H9 (cell line): ENCODE measurements around the gene LATS2. TPM values are rescaled to one million over a fixed set of nuclear protein-coding genes. Genes with fewer than 3 reads are reported as not detected.

Experiments
- DNase-seq: peaks from one replicate; pipeline ENCODE4 v3.0.0-alpha.2; 2017
- H2AFZ ChIP-seq: one replicate; pipeline ENCODE4 v1.6.1; 2013; ENCODE audit warnings: mild to moderate bottlenecking, low read length, control low read depth, moderate library complexity
- H2AK5ac ChIP-seq: 2 replicates; pipeline ENCODE4 v1.6.1; 2013; ENCODE audit warnings: low read length, control low read depth, mixed read lengths; ENCODE audit not compliant: insufficient read length
- H2BK120ac ChIP-seq: one replicate; pipeline ENCODE4 v1.6.1; 2013; ENCODE audit warnings: low read depth, mild to moderate bottlenecking, low read length, control low read depth, inconsistent platforms; ENCODE audit not compliant: poor library complexity, severe bottlenecking
- H2BK12ac ChIP-seq: 2 replicates; pipeline ENCODE4 v1.6.1; 2013; ENCODE audit warnings: low read length, control low read depth, mixed read lengths, low read depth; ENCODE audit not compliant: insufficient read length
- H2BK15ac ChIP-seq: 2 replicates; pipeline ENCODE4 v1.6.1; 2013; ENCODE audit warnings: low read depth, low read length, control low read depth
- H2BK20ac ChIP-seq: one replicate; pipeline ENCODE4 v1.6.1; 2013; ENCODE audit warnings: low read depth, mild to moderate bottlenecking, low read length, control low read depth, inconsistent platforms; ENCODE audit not compliant: poor library complexity, severe bottlenecking
- H2BK5ac ChIP-seq: 2 replicates; pipeline ENCODE4 v1.6.1; 2013; ENCODE audit warnings: low read length, control low read depth, mixed read lengths; ENCODE audit not compliant: insufficient read length
- H3K14ac ChIP-seq: 2 replicates; pipeline ENCODE4 v1.6.1; 2013; ENCODE audit warnings: low read length, control low read depth; ENCODE audit not compliant: insufficient read depth
- H3K18ac ChIP-seq: 2 replicates; pipeline ENCODE4 v1.6.1; 2013; ENCODE audit warnings: low read depth, mild to moderate bottlenecking, mixed read lengths, low read length, control low read depth; ENCODE audit not compliant: insufficient read length
- H3K23ac ChIP-seq: 2 replicates; pipeline ENCODE4 v1.6.1; 2013; ENCODE audit warnings: low read length, control low read depth, mixed read lengths, low read depth; ENCODE audit not compliant: insufficient read length
- H3K23me2 ChIP-seq: 2 replicates; pipeline ENCODE4 v1.6.1; 2013; ENCODE audit warnings: low read depth, mild to moderate bottlenecking, mixed read lengths, low read length, control low read depth; ENCODE audit not compliant: insufficient read length, poor library complexity, severe bottlenecking
- H3K27ac ChIP-seq: 2 replicates; pipeline ENCODE4 v1.5.1; 2013; ENCODE audit warnings: low read length, control low read depth, mixed read lengths, low read depth; ENCODE audit not compliant: insufficient read length
- H3K27me3 ChIP-seq: 2 replicates; pipeline ENCODE4 v1.6.1; 2013; ENCODE audit warnings: low read length, control low read depth, inconsistent platforms; ENCODE audit not compliant: insufficient read depth
- H3K4ac ChIP-seq: 2 replicates; pipeline ENCODE4 v1.6.1; 2013; ENCODE audit warnings: low read depth, mild to moderate bottlenecking, control low read depth, inconsistent platforms, low read length, moderate library complexity
- H3K4me1 ChIP-seq: 2 replicates; pipeline ENCODE4 v1.6.1; 2013; ENCODE audit warnings: low read length, control low read depth, inconsistent platforms; ENCODE audit not compliant: insufficient read depth
- H3K4me2 ChIP-seq: 2 replicates; pipeline ENCODE4 v1.6.1; 2013; ENCODE audit warnings: low read length, control low read depth, mixed read lengths; ENCODE audit not compliant: insufficient read length, insufficient read depth
- H3K56ac ChIP-seq: 2 replicates; pipeline ENCODE4 v1.6.1; 2013; ENCODE audit warnings: low read depth, mild to moderate bottlenecking, mixed read lengths, low read length, control low read depth; ENCODE audit not compliant: insufficient read length
- H3K79me1 ChIP-seq: 2 replicates; pipeline ENCODE4 v1.6.1; 2013; ENCODE audit warnings: low read depth, mild to moderate bottlenecking, moderate library complexity, low read length, control low read depth, inconsistent platforms; ENCODE audit not compliant: insufficient read depth, poor library complexity, severe bottlenecking
- H3K79me2 ChIP-seq: 2 replicates; pipeline ENCODE4 v1.6.1; 2013; ENCODE audit warnings: low read length, control low read depth, inconsistent platforms; ENCODE audit not compliant: insufficient read depth
- H3K9ac ChIP-seq: 2 replicates; pipeline ENCODE4 v1.6.1; 2013; ENCODE audit warnings: low read length, control low read depth, mixed read lengths; ENCODE audit not compliant: insufficient read length; ENCODE audit errors: extremely low read depth
- H3K9me3 ChIP-seq: one replicate; pipeline ENCODE4 v1.6.1; 2013; ENCODE audit warnings: low read depth, low read length, inconsistent platforms; ENCODE audit not compliant: control insufficient read depth
- H3T11ph ChIP-seq: one replicate; pipeline ENCODE4 v1.6.1; 2013; ENCODE audit warnings: mild to moderate bottlenecking, low read length, control low read depth, inconsistent platforms
- H4K20me1 ChIP-seq: one replicate; pipeline ENCODE4 v1.6.1; 2013; ENCODE audit not compliant: control insufficient read depth, insufficient read length, insufficient read depth
- H4K5ac ChIP-seq: 2 replicates; pipeline ENCODE4 v1.6.1; 2013; ENCODE audit warnings: low read depth, mild to moderate bottlenecking, mixed read lengths, low read length, control low read depth; ENCODE audit not compliant: insufficient read length
- H4K8ac ChIP-seq: replicated peaks from 2 replicates; pipeline ENCODE4 v1.6.1; 2013; ENCODE audit warnings: low read length, control low read depth, mixed read lengths, low read depth; ENCODE audit not compliant: insufficient read length
- H4K91ac ChIP-seq: 2 replicates; pipeline ENCODE4 v1.6.1; 2013; ENCODE audit warnings: low read depth, mild to moderate bottlenecking, moderate library complexity, mixed read lengths, low read length, control low read depth; ENCODE audit not compliant: insufficient read length
- H3K27ac Mint-ChIP-seq, 3 experiments: 2 replicates in 2 of 3; 3 replicates in 1 of 3; pipeline ENCODE4 v1.8.0; 2020 to 2021; ENCODE audit warnings: mixed read lengths in 3 of 3, mild to moderate bottlenecking in 1 of 3, moderate library complexity in 1 of 3
- H3K27me3 Mint-ChIP-seq: 2 replicates; pipeline ENCODE4 v1.8.0; 2021; ENCODE audit warnings: low read depth, mild to moderate bottlenecking, moderate library complexity, mixed read lengths
- H3K36me3 Mint-ChIP-seq, 3 experiments: 2 replicates in 2 of 3; 3 replicates in 1 of 3; pipeline ENCODE4 v1.8.0; 2020 to 2021; ENCODE audit warnings: low read depth in 3 of 3, mixed read lengths in 3 of 3; ENCODE audit not compliant: insufficient read depth in 1 of 3
- H3K4me1 Mint-ChIP-seq, 2 experiments: 2 replicates each; pipeline ENCODE4 v1.8.0; 2020; ENCODE audit warnings: mixed read lengths in 2 of 2
- H3K4me3 Mint-ChIP-seq, 2 experiments: 2 replicates in 1 of 2; 3 replicates in 1 of 2; pipeline ENCODE4 v1.8.0; 2020 to 2021; ENCODE audit warnings: mild to moderate bottlenecking in 2 of 2, mixed read lengths in 2 of 2, moderate library complexity in 1 of 2
- H3K9me3 Mint-ChIP-seq, 2 experiments: 2 replicates in 1 of 2; 3 replicates in 1 of 2; pipeline ENCODE4 v1.8.0; 2020; ENCODE audit warnings: mild to moderate bottlenecking in 2 of 2, mixed read lengths in 2 of 2, moderate library complexity in 1 of 2
- CTCF ChIP-seq: fragments of 200-600 bp; sonication (generic); conservative IDR thresholded peaks from 3 replicates; pipeline ENCODE4 v1.8.0; 2021; ENCODE audit warnings: antibody characterized with exemption, mild to moderate bottlenecking
- WGBS: extraction: QIAGEN DNeasy Blood & Tissue Kit; methylation state at CpG from one replicate; pipeline ENCODE4 v1.1.7; 2013; ENCODE audit warnings: missing lambda C conversion rate, low lambda C conversion rate, mixed read lengths; ENCODE audit not compliant: insufficient read length; ENCODE audit errors: extremely low coverage; 5-methylcytosine and 5-hydroxymethylcytosine counted together
- total RNA-seq: library from RNA; stranded (reverse); gene quantifications from 2 replicates; pipeline ENCODE4 v1.2.1, GENCODE V29; 2021

Gene LATS2
- total RNA-seq, 1 experiment from 2014 or later: 20.0 TPM

GRCh38 chr13:20945952-20946383 is 115.4 kb downstream of the LATS2 start:
- Mint-ChIP-seq H3K9me3 (peaks cover 0 to 3% of the 10 kb centered on the region in 2 experiments; a peak in 3 of 5 replicates), H3K4me1 (peaks cover 4 to 9% of the 10 kb centered on the region in 2 experiments), H3K27ac (no peak overlapping the region), H3K36me3 (peaks cover 0 to 3% (median 0%) of the 10 kb centered on the region in 3 experiments; a peak in 1 of 7 replicates), H3K4me3 (peak overlapping the region; percentile 43 to 69), H3K27me3 (peaks cover 49% of the 10 kb centered on the region)
- Histone ChIP-seq H3K79me2 (no peaks in the 10 kb centered on the region), H2BK120ac (no peak overlapping the region), H2BK20ac (no peak overlapping the region), H3K27ac (no peak overlapping the region), H3K56ac (no peak overlapping the region), H4K91ac (no peak overlapping the region), H3K9me3 (no peaks in the 10 kb centered on the region), H3K4ac (no peak overlapping the region), H2BK12ac (no peak overlapping the region), H3K14ac (no peak overlapping the region), H3K23ac (no peak overlapping the region), H3K4me2 (peak overlapping the region; percentile 35), H3K9ac (no peak overlapping the region), H3K4me1 (no peaks in the 10 kb centered on the region), H2AFZ (no peak overlapping the region), H3K27me3 (peaks cover 4% of the 10 kb centered on the region; the same call in 1 of the 2 replicates), H3K18ac (no peak overlapping the region), H4K5ac (no peak overlapping the region), H4K20me1 (no peaks in the 10 kb centered on the region), H2AK5ac (no peak overlapping the region), H4K8ac (no peak overlapping the region), H3K23me2 (peaks cover 5% of the 10 kb centered on the region), H3K79me1 (no peaks in the 10 kb centered on the region), H2BK15ac (no peak overlapping the region), H2BK5ac (no peak overlapping the region), H3T11ph (no peak overlapping the region)
- no peak for TF ChIP-seq CTCF
- no CpG with 5 or more reads among the region's 29 CpGs for WGBS
- peak; percentile 52 for DNase-seq
